A549 (cell line): ENCODE data around the gene PIP5KL1. TPM values are rescaled to one million over a fixed set of nuclear protein-coding genes. Genes with fewer than 3 reads are reported as not detected.

ENCODE experiments used
- CBX2 ChIP-seq: fragments of 200-600 bp; sonication (generic); IDR thresholded peaks from 2 replicates; pipeline ENCODE4 v1.6.1; 2016; ENCODE audit warnings: low read depth, mild to moderate bottlenecking, borderline replicate concordance
- CBX8 ChIP-seq: fragments of 200-600 bp; sonication (generic); IDR thresholded peaks from 2 replicates; pipeline ENCODE4 v1.6.1; 2016
- CHD2 ChIP-seq: fragments of 150-350 bp; IDR thresholded peaks from 2 replicates; pipeline ENCODE4 v1.6.1; 2014; ENCODE audit warnings: low read length; ENCODE audit not compliant: partially characterized antibody
- EP300 ChIP-seq, 2 experiments: fragments of >200 bp; sonication (Bioruptor Twin); formaldehyde crosslinking; IDR thresholded peaks; 2 replicates in 1 of 2; 3 replicates in 1 of 2; pipeline ENCODE4 v1.6.1; 2016 to 2017
- ESRRA ChIP-seq: fragments of 150-350 bp; IDR thresholded peaks from 2 replicates; pipeline ENCODE4 v1.6.1; 2014; ENCODE audit warnings: mild to moderate bottlenecking, low read length, borderline replicate concordance
- FOSL2 ChIP-seq, 2 experiments: fragments of 450-650 bp in 1 of 2; fragments of >200 bp in 1 of 2; sonication (Bioruptor Twin) in 1 of 2; formaldehyde crosslinking; IDR thresholded peaks; 2 replicates each; pipeline versions ENCODE4 v1.5.0 to v1.6.1; 2016 to 2020; ENCODE audit warnings: mild to moderate bottlenecking in 1 of 2, moderate library complexity in 1 of 2
- GATA3 ChIP-seq: IDR thresholded peaks from 2 replicates; pipeline ENCODE4 v1.6.1; 2012; ENCODE audit warnings: borderline replicate concordance
- HDAC2 ChIP-seq: fragments of 200-600 bp; sonication (generic); IDR thresholded peaks from 2 replicates; pipeline ENCODE4 v1.6.1; 2016
- HOXB13 ChIP-seq: fragments of 250-450 bp; sonication (Bioruptor Pico); IDR thresholded peaks from 2 replicates; pipeline ENCODE4 v1.5.0; 2020; ENCODE audit warnings: low read depth, mild to moderate bottlenecking, moderate library complexity
- JUN ChIP-seq, 2 experiments: fragments of >200 bp; sonication (Bioruptor Twin); formaldehyde crosslinking; IDR thresholded peaks; 2 replicates in 1 of 2; 3 replicates in 1 of 2; pipeline ENCODE4 v1.6.1; 2016 to 2017
- JUNB ChIP-seq: fragments of >200 bp; sonication (Bioruptor Twin); formaldehyde crosslinking; IDR thresholded peaks from 2 replicates; pipeline ENCODE4 v1.6.1; 2016
- KDM1A ChIP-seq: fragments of 200-600 bp; sonication (generic); IDR thresholded peaks from 2 replicates; pipeline ENCODE4 v1.6.1; 2016; ENCODE audit warnings: low read depth, mild to moderate bottlenecking
- MAFK ChIP-seq: fragments of 450-650 bp; IDR thresholded peaks from 2 replicates; pipeline ENCODE4 v1.6.1; 2014; ENCODE audit not compliant: partially characterized antibody
- MAZ ChIP-seq: fragments of 150-350 bp; IDR thresholded peaks from 2 replicates; pipeline ENCODE4 v1.6.1; 2014; ENCODE audit warnings: antibody characterized with exemption, low read depth, low read length, borderline replicate concordance
- MYC ChIP-seq: IDR thresholded peaks from 2 replicates; pipeline ENCODE4 v1.6.1; 2012; ENCODE audit warnings: mild to moderate bottlenecking, inconsistent platforms, low read length, improper control_type of control experiment, borderline replicate concordance
- NFE2L2 ChIP-seq: fragments of 150-350 bp; conservative IDR thresholded peaks from 2 replicates; pipeline ENCODE4 v1.6.1; 2014; ENCODE audit warnings: low read length
- NPAS2 ChIP-seq: fragments of 250-450 bp; sonication (Bioruptor Pico); IDR thresholded peaks from 2 replicates; pipeline ENCODE4 v1.8.0; 2022; ENCODE audit warnings: mild to moderate bottlenecking, moderate library complexity, borderline replicate concordance
- PHF8 ChIP-seq: fragments of 200-600 bp; sonication (generic); IDR thresholded peaks from 2 replicates; pipeline ENCODE4 v1.6.1; 2016; ENCODE audit warnings: low read depth, mild to moderate bottlenecking, antibody characterized with exemption, moderate library complexity, borderline replicate concordance
- POLR2AphosphoS2 ChIP-seq: conservative IDR thresholded peaks from 2 replicates; pipeline ENCODE4 v1.6.1; 2012; ENCODE audit warnings: low read length, improper control_type of control experiment, inconsistent platforms
- RAD21 ChIP-seq, 2 experiments: fragments of >200 bp in 1 of 2; sonication (Bioruptor Twin) in 1 of 2; formaldehyde crosslinking in 1 of 2; IDR thresholded peaks in 1 of 2; conservative IDR thresholded peaks in 1 of 2; 2 replicates in 1 of 2; 3 replicates in 1 of 2; pipeline ENCODE4 v1.6.1; 2012 to 2018; ENCODE audit warnings: inconsistent platforms in 1 of 2
- RCOR1 ChIP-seq: fragments of 150-350 bp; IDR thresholded peaks from 2 replicates; pipeline ENCODE4 v1.6.1; 2014; ENCODE audit warnings: antibody characterized with exemption, low read length, low read depth
- RFX5 ChIP-seq: fragments of 450-650 bp; IDR thresholded peaks from 2 replicates; pipeline ENCODE4 v1.7.1; 2014; ENCODE audit warnings: antibody characterized with exemption, mild to moderate bottlenecking, moderate library complexity
- RNF2 ChIP-seq: fragments of 200-600 bp; sonication (generic); IDR thresholded peaks from 2 replicates; pipeline ENCODE4 v1.6.1; 2016; ENCODE audit warnings: low read depth, mild to moderate bottlenecking, antibody characterized with exemption, moderate library complexity, borderline replicate concordance
- SREBF2 ChIP-seq: fragments of 450-650 bp; IDR thresholded peaks from 2 replicates; pipeline ENCODE4 v1.6.1; 2014; ENCODE audit warnings: mild to moderate bottlenecking, moderate library complexity
- ZC3H11A ChIP-seq: fragments of 450-650 bp; IDR thresholded peaks from 2 replicates; pipeline ENCODE4 v1.6.1; 2014; ENCODE audit warnings: antibody characterized with exemption, mild to moderate bottlenecking
- ZNF302 ChIP-seq: fragments of 250-450 bp; sonication (Bioruptor Pico); IDR thresholded peaks from 2 replicates; pipeline ENCODE4 v1.9.0; 2021; ENCODE audit warnings: inconsistent platforms, mild to moderate bottlenecking, moderate library complexity
- ZSCAN20 ChIP-seq: fragments of 250-450 bp; sonication (Bioruptor Pico); IDR thresholded peaks from 2 replicates; pipeline ENCODE4 v1.8.0; 2022; ENCODE audit warnings: mild to moderate bottlenecking, moderate library complexity
- polyA plus RNA-seq, 4 experiments: library from polyadenylated mRNA; depleted of rRNA in 3 of 4; stranded (reverse); fragments of >200 nt; fragmentation: RNase III in 1 of 4; extraction: RNeasy Plus Mini Kit Qiagen cat#74134 plus additional on column Dnase treatment in 1 of 4; gene quantifications; 2 replicates in 3 of 4; 3 replicates in 1 of 4; pipeline ENCODE4 v1.2.3, GENCODE V29; 2011 to 2017
- TF ChIP-seq, protein P1 (sequence below): fragments of 250-450 bp; sonication (Bioruptor Pico); IDR thresholded peaks from 2 replicates; pipeline ENCODE4 v1.5.0; 2021; ENCODE audit warnings: mild to moderate bottlenecking, moderate library complexity, borderline replicate concordance
- TF ChIP-seq, protein P2 (sequence below): fragments of 200-600 bp; sonication (generic); IDR thresholded peaks from 2 replicates; pipeline ENCODE4 v1.6.1; 2016; ENCODE audit warnings: antibody characterized with exemption, mild to moderate bottlenecking, moderate library complexity
- TF ChIP-seq, protein P3 (sequence below): fragments of >200 bp; sonication (Bioruptor Twin); formaldehyde crosslinking; IDR thresholded peaks from 2 replicates; pipeline ENCODE4 v1.6.1; 2016
- TF ChIP-seq, protein P4 (sequence below): fragments of >200 bp; sonication (Bioruptor Twin); formaldehyde crosslinking; IDR thresholded peaks from 3 replicates; pipeline ENCODE4 v1.5.1; 2016

PIP5KL1 gene
- polyA plus RNA-seq, 2 of the 4 experiments (the other 2 are of a cell fraction), result 2.4 to 2.5 TPM

DNA sequence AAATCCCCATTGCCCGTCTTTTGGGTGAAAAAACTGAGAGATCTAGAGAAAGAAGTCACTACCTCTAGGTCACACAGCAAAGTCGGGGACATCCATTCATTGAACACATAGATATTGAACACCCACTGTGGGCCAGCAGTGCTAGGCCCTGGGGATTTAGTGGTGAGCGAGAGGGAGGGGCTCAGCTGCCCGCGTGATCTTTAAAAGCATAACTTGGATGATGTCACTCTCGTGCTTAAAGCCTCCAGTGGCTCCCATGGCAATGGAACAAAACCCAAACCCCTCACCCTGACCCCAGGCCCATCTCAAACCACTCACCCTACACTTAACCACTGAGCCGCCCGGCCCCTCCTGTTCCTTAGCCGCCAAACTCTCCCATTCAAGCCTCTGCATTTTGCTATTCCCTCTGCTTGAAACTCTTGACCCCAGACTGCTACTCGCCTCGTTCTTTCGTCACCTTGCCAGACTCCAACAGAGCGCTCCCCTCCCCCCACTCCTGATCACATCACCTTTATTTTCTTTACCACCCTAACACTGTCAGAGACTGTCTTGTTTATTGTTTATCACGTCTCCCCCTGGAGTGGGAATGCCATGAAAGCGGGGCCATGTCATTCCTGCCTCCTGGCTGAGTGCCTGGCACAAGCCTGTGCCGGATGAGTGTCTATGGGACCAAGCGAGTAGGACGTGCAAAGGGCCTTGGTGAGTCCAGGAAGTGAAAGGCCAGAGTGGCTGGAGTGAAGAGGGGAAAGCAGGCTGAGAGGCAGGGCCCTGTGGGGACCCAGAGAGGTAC, 710 bp upstream of the PIP5KL1 start (continued):
- TF ChIP-seq KDM1A, result no peak
- no peak for TF ChIP-seq CBX8
- TF ChIP-seq JUN (IDR thresholded peaks at IDR 0.05), result peak in 1 of 2 experiments; percentile 20; a peak in 2 of 5 replicates
- TF ChIP-seq, protein P1, sequence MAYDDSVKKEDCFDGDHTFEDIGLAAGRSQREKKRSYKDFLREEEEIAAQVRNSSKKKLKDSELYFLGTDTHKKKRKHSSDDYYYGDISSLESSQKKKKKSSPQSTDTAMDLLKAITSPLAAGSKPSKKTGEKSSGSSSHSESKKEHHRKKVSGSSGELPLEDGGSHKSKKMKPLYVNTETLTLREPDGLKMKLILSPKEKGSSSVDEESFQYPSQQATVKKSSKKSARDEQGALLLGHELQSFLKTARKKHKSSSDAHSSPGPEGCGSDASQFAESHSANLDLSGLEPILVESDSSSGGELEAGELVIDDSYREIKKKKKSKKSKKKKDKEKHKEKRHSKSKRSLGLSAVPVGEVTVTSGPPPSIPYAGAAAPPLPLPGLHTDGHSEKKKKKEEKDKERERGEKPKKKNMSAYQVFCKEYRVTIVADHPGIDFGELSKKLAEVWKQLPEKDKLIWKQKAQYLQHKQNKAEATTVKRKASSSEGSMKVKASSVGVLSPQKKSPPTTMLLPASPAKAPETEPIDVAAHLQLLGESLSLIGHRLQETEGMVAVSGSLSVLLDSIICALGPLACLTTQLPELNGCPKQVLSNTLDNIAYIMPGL (CRISPR knock-in tag), result no peak
- TF ChIP-seq, protein P2, sequence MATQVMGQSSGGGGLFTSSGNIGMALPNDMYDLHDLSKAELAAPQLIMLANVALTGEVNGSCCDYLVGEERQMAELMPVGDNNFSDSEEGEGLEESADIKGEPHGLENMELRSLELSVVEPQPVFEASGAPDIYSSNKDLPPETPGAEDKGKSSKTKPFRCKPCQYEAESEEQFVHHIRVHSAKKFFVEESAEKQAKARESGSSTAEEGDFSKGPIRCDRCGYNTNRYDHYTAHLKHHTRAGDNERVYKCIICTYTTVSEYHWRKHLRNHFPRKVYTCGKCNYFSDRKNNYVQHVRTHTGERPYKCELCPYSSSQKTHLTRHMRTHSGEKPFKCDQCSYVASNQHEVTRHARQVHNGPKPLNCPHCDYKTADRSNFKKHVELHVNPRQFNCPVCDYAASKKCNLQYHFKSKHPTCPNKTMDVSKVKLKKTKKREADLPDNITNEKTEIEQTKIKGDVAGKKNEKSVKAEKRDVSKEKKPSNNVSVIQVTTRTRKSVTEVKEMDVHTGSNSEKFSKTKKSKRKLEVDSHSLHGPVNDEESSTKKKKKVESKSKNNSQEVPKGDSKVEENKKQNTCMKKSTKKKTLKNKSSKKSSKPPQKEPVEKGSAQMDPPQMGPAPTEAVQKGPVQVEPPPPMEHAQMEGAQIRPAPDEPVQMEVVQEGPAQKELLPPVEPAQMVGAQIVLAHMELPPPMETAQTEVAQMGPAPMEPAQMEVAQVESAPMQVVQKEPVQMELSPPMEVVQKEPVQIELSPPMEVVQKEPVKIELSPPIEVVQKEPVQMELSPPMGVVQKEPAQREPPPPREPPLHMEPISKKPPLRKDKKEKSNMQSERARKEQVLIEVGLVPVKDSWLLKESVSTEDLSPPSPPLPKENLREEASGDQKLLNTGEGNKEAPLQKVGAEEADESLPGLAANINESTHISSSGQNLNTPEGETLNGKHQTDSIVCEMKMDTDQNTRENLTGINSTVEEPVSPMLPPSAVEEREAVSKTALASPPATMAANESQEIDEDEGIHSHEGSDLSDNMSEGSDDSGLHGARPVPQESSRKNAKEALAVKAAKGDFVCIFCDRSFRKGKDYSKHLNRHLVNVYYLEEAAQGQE, result no peak
- TF ChIP-seq JUNB, result no peak
- TF ChIP-seq, protein P3, sequence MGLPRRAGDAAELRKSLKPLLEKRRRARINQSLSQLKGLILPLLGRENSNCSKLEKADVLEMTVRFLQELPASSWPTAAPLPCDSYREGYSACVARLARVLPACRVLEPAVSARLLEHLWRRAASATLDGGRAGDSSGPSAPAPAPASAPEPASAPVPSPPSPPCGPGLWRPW, result no peak
- TF ChIP-seq ZSCAN20 (CRISPR knock-in tag), result no peak
- TF ChIP-seq MAFK, result no peak
- TF ChIP-seq MAZ, result no peak
- TF ChIP-seq, protein P4, sequence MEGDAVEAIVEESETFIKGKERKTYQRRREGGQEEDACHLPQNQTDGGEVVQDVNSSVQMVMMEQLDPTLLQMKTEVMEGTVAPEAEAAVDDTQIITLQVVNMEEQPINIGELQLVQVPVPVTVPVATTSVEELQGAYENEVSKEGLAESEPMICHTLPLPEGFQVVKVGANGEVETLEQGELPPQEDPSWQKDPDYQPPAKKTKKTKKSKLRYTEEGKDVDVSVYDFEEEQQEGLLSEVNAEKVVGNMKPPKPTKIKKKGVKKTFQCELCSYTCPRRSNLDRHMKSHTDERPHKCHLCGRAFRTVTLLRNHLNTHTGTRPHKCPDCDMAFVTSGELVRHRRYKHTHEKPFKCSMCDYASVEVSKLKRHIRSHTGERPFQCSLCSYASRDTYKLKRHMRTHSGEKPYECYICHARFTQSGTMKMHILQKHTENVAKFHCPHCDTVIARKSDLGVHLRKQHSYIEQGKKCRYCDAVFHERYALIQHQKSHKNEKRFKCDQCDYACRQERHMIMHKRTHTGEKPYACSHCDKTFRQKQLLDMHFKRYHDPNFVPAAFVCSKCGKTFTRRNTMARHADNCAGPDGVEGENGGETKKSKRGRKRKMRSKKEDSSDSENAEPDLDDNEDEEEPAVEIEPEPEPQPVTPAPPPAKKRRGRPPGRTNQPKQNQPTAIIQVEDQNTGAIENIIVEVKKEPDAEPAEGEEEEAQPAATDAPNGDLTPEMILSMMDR, result no peak
- no peak for TF ChIP-seq RNF2
- peak; percentile 27; the same call in 1 of the 2 replicates for TF ChIP-seq GATA3
- TF ChIP-seq ESRRA, result no peak
- no peak for TF ChIP-seq HDAC2
- TF ChIP-seq RAD21 (conservative IDR thresholded peaks at IDR 0.05 in 1 of 2, IDR thresholded peaks at IDR 0.05 in 1 of 2), result no peak
- peak; percentile 32 for TF ChIP-seq CHD2
- no peak for TF ChIP-seq RFX5
- no peak for TF ChIP-seq FOSL2 (IDR thresholded peaks at IDR 0.05)
- 0 out of 2 replicates have a peak, but pooled peaks have one; percentile 2 for TF ChIP-seq FOSL2 (CRISPR knock-in tag; IDR thresholded peaks at IDR 0.05)
- no peak for TF ChIP-seq NFE2L2
- TF ChIP-seq NPAS2, result no peak
- no peak for TF ChIP-seq ZC3H11A
- no peak; the same call in 1 of the 2 replicates for TF ChIP-seq POLR2AphosphoS2
- TF ChIP-seq PHF8, result no peak
- no peak for TF ChIP-seq RCOR1
- TF ChIP-seq EP300 (IDR thresholded peaks at IDR 0.05), result no peak
- no peak for TF ChIP-seq MYC
- TF ChIP-seq SREBF2, result no peak
- TF ChIP-seq HOXB13 (CRISPR knock-in tag), result no peak
- no peak for TF ChIP-seq ZNF302 (CRISPR knock-in tag)
- no peak for TF ChIP-seq CBX2
